Activated naive CD4-positive, alpha-beta T cell treated with anti-CD3 and anti-CD28 coated beads, Interleukin-2, amount 50 U/mL, for 72 hours (primary cell): ENCODE data around the gene HTR3D. TPM values are rescaled to one million over a fixed set of nuclear protein-coding genes. Genes with fewer than 3 reads are reported as not detected.
"Not testable (repeated sequence)": the region's sequence is repeated elsewhere in the genome, so short reads cannot be mapped to it uniquely, and the experiment has no call there.

Source experiments
- ATAC-seq, 2 donors: fragments of 150-1000 bp; cut with Tn5 transposase; 2 replicates each; pipeline ENCODE4 v1.10.0; 2021; ENCODE audit warnings: mild to moderate bottlenecking in 2 of 2, moderate library complexity in 2 of 2
- DNase-seq, 2 donors: peaks; one replicate each; pipeline ENCODE4 v3.0.0; 2021 to 2022; ENCODE audit warnings: low spot score in 2 of 2
- H3K27ac Mint-ChIP-seq, 2 donors: one replicate each; pipeline ENCODE4 v1.8.0; 2022; ENCODE audit warnings: mild to moderate bottlenecking in 2 of 2, mixed read lengths in 2 of 2
- H3K36me3 Mint-ChIP-seq, 2 donors: one replicate each; pipeline ENCODE4 v1.8.0; 2022; ENCODE audit warnings: mixed read lengths in 2 of 2
- H3K9me3 Mint-ChIP-seq, 2 donors: one replicate each; pipeline ENCODE4 v1.8.0; 2022; ENCODE audit warnings: mixed read lengths in 2 of 2
- total RNA-seq, 2 donors: library from RNA; stranded (reverse); gene quantifications; one replicate each; pipeline ENCODE4 v1.2.3, GENCODE V29; 2022

The HTR3D gene
- total RNA-seq, 2 donors from 2014 or later, result not detected

- DNase-seq, result no peak
- no peaks in the 10 kb centered on the region for H3K36me3 Mint-ChIP-seq
- ATAC-seq, result no peak
- no peak overlapping the region for H3K27ac Mint-ChIP-seq
- no peaks in the 10 kb centered on the region for H3K9me3 Mint-ChIP-seq
These were observed 20.2 kb upstream of the HTR3D start for GRCh38 chr3:184011230-184011876.

- Mint-ChIP-seq H3K9me3 (no peaks in the 10 kb centered on the region), H3K27ac (no peak overlapping the region), H3K36me3 (no peaks in the 10 kb centered on the region)
- ATAC-seq, result no peak
- no peak for DNase-seq
These were observed 19.3 kb upstream of the HTR3D start for GRCh38 chr3:184011937-184012889.

GRCh38 chr3:184015381-184016019 lies 16.0 kb upstream of the HTR3D start:
- Mint-ChIP-seq H3K9me3 (no peaks in the 10 kb centered on the region), H3K27ac (no peak overlapping the region), H3K36me3 (peaks cover 0 to 4% of the 10 kb centered on the region in 2 donors)
- DNase-seq (no peak), ATAC-seq (no peak)

- no peaks in the 10 kb centered on the region for H3K9me3 Mint-ChIP-seq
- peaks cover 0 to 4% of the 10 kb centered on the region in 2 donors for H3K36me3 Mint-ChIP-seq
- ATAC-seq (no peak), DNase-seq (no peak)
- H3K27ac Mint-ChIP-seq, result peak overlapping the region in 1 of 2 donors; percentile 22
These were observed 15.4 kb upstream of the HTR3D start for GRCh38 chr3:184016169-184016570.

- Mint-ChIP-seq H3K36me3 (peaks cover 0 to 4% of the 10 kb centered on the region in 2 donors), H3K27ac (peak overlapping the region; percentile 85 to 97), H3K9me3 (no peaks in the 10 kb centered on the region)
- DNase-seq, result peak; percentile 70 to 71
- peak; percentile 84 for ATAC-seq
These were observed 14.5 kb upstream of the HTR3D start for GRCh38 chr3:184016811-184017671.

- H3K9me3 Mint-ChIP-seq, result no peaks in the 10 kb centered on the region
- peak; percentile 77 to 79 for DNase-seq
- peaks cover 0 to 4% of the 10 kb centered on the region in 2 donors for H3K36me3 Mint-ChIP-seq
- ATAC-seq, result peak; percentile 92 to 94
- H3K27ac Mint-ChIP-seq, result peak within 1 kb of the TSS; percentile 85 to 97
These were observed 13.7 kb upstream of the HTR3D start, which contains the start of gene ABCC5 for GRCh38 chr3:184017672-184018423. ABCC5 (minus strand) TSS chr3:184017884; CDS start chr3:184014392, 3,492 bp downstream.

- DNase-seq (no peak), ATAC-seq (no peak)
- no peaks in the 10 kb centered on the region for H3K9me3 Mint-ChIP-seq
- peaks cover 0 to 4% of the 10 kb centered on the region in 2 donors for H3K36me3 Mint-ChIP-seq
- peak overlapping the region; percentile 85 to 92 for H3K27ac Mint-ChIP-seq
These were observed 13.0 kb upstream of the HTR3D start for GRCh38 chr3:184018424-184018973.

- Mint-ChIP-seq H3K36me3 (peaks cover 0 to 4% of the 10 kb centered on the region in 2 donors), H3K27ac (no peak overlapping the region), H3K9me3 (no peaks in the 10 kb centered on the region)
- DNase-seq, result no peak
- ATAC-seq, result peak in 1 of 2 donors; percentile 12
These were observed 9.2 kb upstream of the HTR3D start for GRCh38 chr3:184022323-184022722.

- not testable (repeated sequence) for H3K9me3 Mint-ChIP-seq, DNase-seq, H3K27ac Mint-ChIP-seq, H3K36me3 Mint-ChIP-seq, ATAC-seq
These were observed 6.3 kb upstream of the HTR3D start for GRCh38 chr3:184025256-184025655.

GRCh38 chr3:184028275-184028890 lies 3.2 kb upstream of the HTR3D start:
- not testable (repeated sequence) for H3K27ac Mint-ChIP-seq, H3K36me3 Mint-ChIP-seq, ATAC-seq, DNase-seq, H3K9me3 Mint-ChIP-seq

- no peaks in the 10 kb centered on the region for H3K36me3 Mint-ChIP-seq
- DNase-seq (no peak), ATAC-seq (no peak)
- H3K27ac Mint-ChIP-seq, result no peak overlapping the region
- H3K9me3 Mint-ChIP-seq, result no peaks in the 10 kb centered on the region
These were observed 2.1 kb upstream of the HTR3D start for GRCh38 chr3:184029443-184029842.

GRCh38 chr3:184030536-184030935 lies 1.0 kb upstream of the HTR3D start:
- DNase-seq (no peak), ATAC-seq (no peak)
- no peaks in the 10 kb centered on the region for H3K36me3 Mint-ChIP-seq
- H3K9me3 Mint-ChIP-seq, result no peaks in the 10 kb centered on the region
- H3K27ac Mint-ChIP-seq, result no peak overlapping the region

- Mint-ChIP-seq H3K36me3 (no peaks in the 10 kb centered on the region), H3K27ac (no peak overlapping the region), H3K9me3 (no peaks in the 10 kb centered on the region)
- DNase-seq, result no peak
- no peak for ATAC-seq
These were observed 6.3 kb downstream of the HTR3D start for GRCh38 chr3:184037816-184038215.

GRCh38 chr3:184038307-184038706 lies 6.8 kb downstream of the HTR3D start:
- not testable (repeated sequence) for H3K27ac Mint-ChIP-seq, H3K36me3 Mint-ChIP-seq, DNase-seq, H3K9me3 Mint-ChIP-seq, ATAC-seq

- DNase-seq (no peak), ATAC-seq (no peak)
- Mint-ChIP-seq H3K9me3 (no peaks in the 10 kb centered on the region), H3K27ac (no peak overlapping the region), H3K36me3 (no peaks in the 10 kb centered on the region)
These were observed 7.9 kb downstream of the HTR3D start for GRCh38 chr3:184039414-184039813.
